ENCODE results near the gene TRIM41. TPM values are rescaled to one million over a fixed set of nuclear protein-coding genes. Genes with fewer than 3 reads are reported as not detected.
A peak's percentile ranks its signal among the peaks of the same experiment; 100 is the strongest.
"Not testable (repeated sequence)": the region's sequence is repeated elsewhere in the genome, so short reads cannot be mapped to it uniquely, and the experiment has no call there.

The TRIM41 gene
- total RNA-seq, 2 experiments from 2014 or later: 40.0 to 44.7 TPM

- Mint-ChIP-seq H3K27ac (peak within 1 kb of the TSS; percentile 63), H3K4me1 (ENCODE audit: low read depth) (peaks cover 36% of the 10 kb centered on the region)
Measured at GRCh38 chr5:181204826-181205760, 18.0 kb upstream of the TRIM41 start, which contains the start of gene TRIM7. Gene TRIM7, minus strand, starts transcription at chr5:181205196. Its CDS starts 86 bp downstream, at chr5:181205110.

DNA sequence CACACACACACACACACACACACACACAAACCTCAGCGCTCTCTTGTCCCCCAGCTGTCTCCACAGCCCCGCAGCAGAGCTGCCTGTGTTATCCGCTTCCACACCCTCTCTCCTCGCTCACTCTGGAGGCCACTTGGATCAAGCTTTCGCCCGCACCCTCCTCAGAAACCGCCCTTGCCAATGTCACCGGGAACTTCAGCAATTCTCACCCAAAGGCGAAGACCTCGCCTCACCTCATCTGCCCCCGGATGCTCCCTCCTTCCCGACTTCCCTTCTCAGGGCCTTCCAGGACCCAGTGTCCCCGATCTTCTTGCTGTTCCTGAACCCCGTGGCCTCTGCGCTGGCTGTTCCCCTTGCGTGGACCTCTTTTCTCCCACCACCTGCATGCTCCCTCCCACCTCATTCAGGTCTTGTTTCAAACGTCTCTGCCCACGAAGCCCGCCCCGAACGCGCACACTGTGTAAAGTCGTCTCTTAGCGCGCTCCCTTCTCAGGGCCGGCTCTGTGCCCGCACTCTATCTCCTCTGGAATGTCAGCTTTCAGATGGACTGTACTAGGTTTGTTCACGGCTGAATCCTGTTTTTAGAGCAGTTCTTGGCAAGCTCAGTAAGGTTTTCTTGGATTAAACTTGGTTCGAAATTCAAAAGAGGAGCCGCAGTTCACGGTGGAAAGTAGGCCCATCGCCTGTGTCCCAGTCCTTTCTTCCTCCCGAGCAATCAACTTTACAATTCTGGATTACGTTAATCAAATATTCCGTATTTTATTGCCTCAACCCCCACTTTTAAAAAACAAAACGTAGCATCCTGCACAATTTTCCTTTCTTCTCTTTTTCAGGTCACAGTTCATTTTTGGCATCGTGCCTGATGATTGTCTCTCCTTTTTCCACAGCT lies 17.1 kb upstream of the TRIM41 start:
- POLR2A ChIA-PET: interaction anchor here (0.6 to 5.3 kb wide), 7 partner anchors 8 to 55 kb away, joined by 3 to 40 read pairs (median 20); partner anchors contain the start of genes TRIM41 and TRIM52
- ATAC-seq: no peak
- CTCF ChIA-PET: interaction anchor here (0.8 to 5.5 kb wide), 10 partner anchors 8 to 51 kb away, joined by 3 to 78 read pairs (median 8); partner anchors contain the start of gene TRIM41
- Mint-ChIP-seq H3K27ac (peak overlapping the region; percentile 86), H3K4me1 (ENCODE audit: low read depth) (peaks cover 36% of the 10 kb centered on the region), H3K36me3 (ENCODE audit: low read depth) (peaks cover 4% of the 10 kb centered on the region), H3K9me3 (ENCODE audit: insufficient read depth) (no peaks in the 10 kb centered on the region), H3K4me3 (peak overlapping the region; percentile 78), H3K27me3 (ENCODE audit: low read depth) (peaks cover 29% of the 10 kb centered on the region)
- no peak for DNase-seq

More at GRCh38 chr5:181204826-181205760, 18.0 kb upstream of the TRIM41 start, which contains the start of gene TRIM7:
- H3K4me3 Mint-ChIP-seq: peak within 1 kb of the TSS; percentile 78
- ChIA-PET CTCF (interaction anchor here (0.9 to 5.5 kb wide), 4 partner anchors 11 to 37 kb away, joined by 3 to 78 read pairs (median 4); no protein-coding TSS in a partner anchor), POLR2A (interaction anchor here (1.6 to 5.3 kb wide), 4 partner anchors 13 to 56 kb away, joined by 4 to 40 read pairs (median 17); partner anchors contain the start of gene TRIM52)
- H3K27me3 Mint-ChIP-seq (ENCODE audit: low read depth): peaks cover 34% of the 10 kb centered on the region
- no peaks in the 10 kb centered on the region for H3K9me3 Mint-ChIP-seq (ENCODE audit: insufficient read depth)
- no peak for DNase-seq
- no peak for ATAC-seq
- peaks cover 4% of the 10 kb centered on the region for H3K36me3 Mint-ChIP-seq (ENCODE audit: low read depth)

DNA sequence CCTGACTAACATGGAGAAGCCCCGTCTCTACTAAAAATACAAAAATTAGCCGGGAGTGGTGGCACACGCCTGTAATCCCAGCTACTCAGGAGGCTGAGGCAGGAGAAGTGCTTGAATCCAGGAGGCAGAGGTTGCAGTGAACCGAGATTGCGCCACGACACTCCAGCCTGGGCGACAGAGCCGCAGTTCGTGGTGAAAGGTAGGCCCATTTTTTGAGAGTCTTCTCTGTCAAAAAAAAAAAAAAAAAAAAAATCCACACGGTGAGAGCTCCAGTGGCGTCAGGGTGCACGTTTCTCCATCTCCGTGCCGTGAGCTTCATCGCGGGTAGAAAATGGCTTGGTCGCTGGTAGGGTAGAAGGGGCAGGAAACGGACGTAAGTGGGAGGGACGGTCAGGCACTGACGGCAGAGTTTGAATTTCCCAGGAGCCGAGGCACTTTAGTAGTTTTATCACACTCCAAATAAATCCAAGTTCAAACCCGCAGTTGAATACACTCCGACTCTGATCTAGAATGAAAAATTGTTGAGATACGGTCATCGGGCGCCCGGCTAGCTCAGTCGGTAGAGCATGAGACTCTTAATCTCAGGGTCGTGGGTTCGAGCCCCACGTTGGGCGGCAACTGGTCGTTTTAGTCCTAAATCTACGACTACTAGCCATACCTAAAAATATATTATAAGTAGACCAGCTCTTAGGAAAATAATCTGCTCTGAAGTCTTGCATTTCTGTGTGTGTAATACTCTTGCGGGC lies 15.7 kb upstream of the TRIM41 start:
- Mint-ChIP-seq H3K27me3 (ENCODE audit: low read depth) (peaks cover 23% of the 10 kb centered on the region), H3K4me3 (peak overlapping the region; percentile 78), H3K9me3 (ENCODE audit: insufficient read depth) (no peaks in the 10 kb centered on the region), H3K4me1 (ENCODE audit: low read depth) (peaks cover 40% of the 10 kb centered on the region), H3K27ac (peak overlapping the region; percentile 86), H3K36me3 (ENCODE audit: low read depth) (peaks cover 4% of the 10 kb centered on the region)
- ATAC-seq: peak; percentile 68
- peak; percentile 89 for DNase-seq
- POLR2A ChIA-PET: interaction anchor here (0.8 to 5.3 kb wide), 11 partner anchors 9 to 377 kb away, joined by 3 to 40 read pairs (median 4); partner anchors contain the start of genes TRIM41 and TRIM52
- CTCF ChIA-PET: interaction anchor here (0.7 to 5.5 kb wide), 14 partner anchors 8 to 49 kb away, joined by 3 to 78 read pairs (median 4); partner anchors contain the start of gene TRIM41

DNA sequence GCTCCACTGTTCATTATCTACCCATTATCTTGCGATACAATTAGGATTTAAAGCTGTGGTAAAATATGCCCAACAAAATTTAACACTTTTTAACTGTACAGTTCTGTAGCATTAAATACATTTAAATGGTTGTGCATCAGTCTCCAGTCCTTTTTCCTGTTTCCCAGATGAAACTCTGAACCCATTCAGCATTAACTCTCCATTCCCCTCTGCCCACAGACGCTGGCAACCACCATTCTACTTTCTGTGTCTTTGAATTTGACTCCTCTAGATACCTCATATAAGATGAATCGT lies 15.2 kb upstream of the TRIM41 start:
- no peak for DNase-seq
- peaks cover 40% of the 10 kb centered on the region for H3K4me1 Mint-ChIP-seq (ENCODE audit: low read depth)
- H3K27ac Mint-ChIP-seq: peak overlapping the region; percentile 86
- H3K36me3 Mint-ChIP-seq (ENCODE audit: low read depth): peaks cover 4% of the 10 kb centered on the region
- H3K27me3 Mint-ChIP-seq (ENCODE audit: low read depth): peaks cover 22% of the 10 kb centered on the region
- POLR2A ChIA-PET: interaction anchor here (1.0 to 5.3 kb wide), 8 partner anchors 8 to 377 kb away, joined by 3 to 40 read pairs (median 14); partner anchors contain the start of genes TRIM41 and TRIM52
- no peak for ATAC-seq
- H3K4me3 Mint-ChIP-seq: peak overlapping the region; percentile 78
- CTCF ChIA-PET: interaction anchor here (0.8 to 5.5 kb wide), 9 partner anchors 8 to 39 kb away, joined by 3 to 78 read pairs (median 8); partner anchors contain the start of gene TRIM41
- no peaks in the 10 kb centered on the region for H3K9me3 Mint-ChIP-seq (ENCODE audit: insufficient read depth)

DNA sequence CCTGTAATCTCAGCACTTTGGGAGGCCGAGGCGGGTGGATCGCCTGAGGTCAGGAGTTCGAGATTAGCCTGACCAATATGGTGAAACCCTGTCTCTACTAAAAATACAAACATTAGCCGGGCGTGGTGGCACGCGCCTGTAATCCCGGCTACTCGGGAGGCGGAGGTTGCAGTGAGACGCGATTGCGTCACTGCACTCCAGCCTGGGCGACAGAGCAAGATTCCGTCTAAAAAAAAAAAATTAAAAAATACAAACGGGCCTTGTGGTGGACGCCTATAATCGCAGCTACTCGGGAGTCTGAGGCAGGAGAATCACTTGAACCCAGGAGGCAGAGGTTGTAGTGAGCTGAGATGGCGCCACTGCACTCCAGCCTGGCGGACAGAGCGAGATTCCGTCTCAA lies 14.1 kb upstream of the TRIM41 start:
- CTCF ChIA-PET: interaction anchor here (3.0 to 5.5 kb wide), 2 partner anchors 18 to 24 kb away, joined by 18 to 78 read pairs; no protein-coding TSS in a partner anchor

DNA sequence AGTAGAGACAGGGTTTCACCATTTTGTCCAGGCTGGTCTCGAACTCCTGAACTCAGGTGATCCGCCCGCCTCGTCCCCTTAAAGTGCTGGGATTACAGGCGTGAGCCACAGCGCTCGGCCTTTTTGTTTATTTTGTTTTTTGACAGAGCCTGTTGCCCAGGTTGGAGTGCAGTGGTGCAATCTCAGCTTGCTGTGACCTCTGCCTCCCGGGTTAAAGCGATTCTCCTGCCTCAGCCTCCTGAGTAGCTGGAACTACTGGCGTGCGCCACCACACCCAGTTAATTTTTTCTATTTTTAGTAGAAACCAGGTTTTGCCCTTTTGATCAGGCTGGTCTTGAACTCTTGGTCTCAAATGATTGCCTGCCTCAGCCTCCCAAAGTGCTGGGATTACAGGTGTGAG lies 12.9 kb upstream of the TRIM41 start:
- H3K36me3 Mint-ChIP-seq (ENCODE audit: low read depth); H3K27ac Mint-ChIP-seq; H3K4me3 Mint-ChIP-seq; DNase-seq; CTCF ChIA-PET; H3K9me3 Mint-ChIP-seq (ENCODE audit: insufficient read depth); ATAC-seq; POLR2A ChIA-PET: not testable (repeated sequence)
- Mint-ChIP-seq H3K27me3 (ENCODE audit: low read depth) (peaks cover 16% of the 10 kb centered on the region), H3K4me1 (ENCODE audit: low read depth) (peaks cover 31% of the 10 kb centered on the region)

More for the DNA sequence above, 14.1 kb upstream of the TRIM41 start:
- not testable (repeated sequence) for H3K27ac Mint-ChIP-seq; ATAC-seq; H3K4me3 Mint-ChIP-seq; H3K36me3 Mint-ChIP-seq (ENCODE audit: low read depth); H3K9me3 Mint-ChIP-seq (ENCODE audit: insufficient read depth); DNase-seq
- peaks cover 34% of the 10 kb centered on the region for H3K4me1 Mint-ChIP-seq (ENCODE audit: low read depth)
- POLR2A ChIA-PET: interaction anchor here (2.7 kb wide), 1 partner anchor 20 kb away, joined by 20 read pairs; no protein-coding TSS in a partner anchor
- H3K27me3 Mint-ChIP-seq (ENCODE audit: low read depth): peaks cover 18% of the 10 kb centered on the region

- H3K9me3 Mint-ChIP-seq (ENCODE audit: insufficient read depth); POLR2A ChIA-PET; H3K36me3 Mint-ChIP-seq (ENCODE audit: low read depth); H3K27ac Mint-ChIP-seq; ATAC-seq; DNase-seq; H3K4me3 Mint-ChIP-seq: not testable (repeated sequence)
- Mint-ChIP-seq H3K4me1 (ENCODE audit: low read depth) (peaks cover 29% of the 10 kb centered on the region), H3K27me3 (ENCODE audit: low read depth) (peaks cover 12% of the 10 kb centered on the region)
- CTCF ChIA-PET: interaction anchor here (1.5 kb wide), 1 partner anchor 26 kb away, joined by 3 read pairs; no protein-coding TSS in a partner anchor
Measured at GRCh38 chr5:181210698-181211097, 12.4 kb upstream of the TRIM41 start.

- H3K36me3 Mint-ChIP-seq (ENCODE audit: low read depth): peaks cover 4% of the 10 kb centered on the region
- ATAC-seq (no peak), DNase-seq (no peak)
- H3K27me3 Mint-ChIP-seq (ENCODE audit: low read depth): peaks cover 7% of the 10 kb centered on the region
- ChIA-PET CTCF (interaction anchor here (1.4 to 1.5 kb wide), 2 partner anchors 21 to 26 kb away, joined by 3 to 4 read pairs; no protein-coding TSS in a partner anchor), POLR2A (no interaction called here)
- H3K27ac Mint-ChIP-seq: no peak overlapping the region
- H3K4me3 Mint-ChIP-seq: no peak overlapping the region
- peaks cover 25% of the 10 kb centered on the region for H3K4me1 Mint-ChIP-seq (ENCODE audit: low read depth)
- no peaks in the 10 kb centered on the region for H3K9me3 Mint-ChIP-seq (ENCODE audit: insufficient read depth)
Measured at GRCh38 chr5:181211208-181211607, 11.9 kb upstream of the TRIM41 start.

- Mint-ChIP-seq H3K4me1 (ENCODE audit: low read depth) (peaks cover 23% of the 10 kb centered on the region), H3K27me3 (ENCODE audit: low read depth) (peaks cover 2% of the 10 kb centered on the region), H3K9me3 (ENCODE audit: insufficient read depth) (no peaks in the 10 kb centered on the region), H3K4me3 (no peak overlapping the region), H3K36me3 (ENCODE audit: low read depth) (no peaks in the 10 kb centered on the region), H3K27ac (no peak overlapping the region)
- ChIA-PET POLR2A (interaction anchor here (0.9 kb wide), 1 partner anchor 11 kb away, joined by 3 read pairs; the partner anchor contains the start of gene TRIM41), CTCF (interaction anchor here (1.4 to 1.5 kb wide), 2 partner anchors 22 to 27 kb away, joined by 3 to 4 read pairs; no protein-coding TSS in a partner anchor)
- DNase-seq (no peak), ATAC-seq (no peak)
Measured at GRCh38 chr5:181212080-181212479, 11.0 kb upstream of the TRIM41 start.

- ChIA-PET CTCF (no interaction called here), POLR2A (interaction anchor here (0.9 kb wide), 1 partner anchor 10 kb away, joined by 3 read pairs; the partner anchor contains the start of gene TRIM41)
- H3K27me3 Mint-ChIP-seq (ENCODE audit: low read depth): peaks cover 2% of the 10 kb centered on the region
- ATAC-seq (no peak), DNase-seq (no peak)
- H3K4me3 Mint-ChIP-seq: no peak overlapping the region
- no peak overlapping the region for H3K27ac Mint-ChIP-seq
- H3K4me1 Mint-ChIP-seq (ENCODE audit: low read depth): peaks cover 24% of the 10 kb centered on the region
- H3K36me3 Mint-ChIP-seq (ENCODE audit: low read depth): no peaks in the 10 kb centered on the region
- no peaks in the 10 kb centered on the region for H3K9me3 Mint-ChIP-seq (ENCODE audit: insufficient read depth)
Measured at GRCh38 chr5:181212934-181213333, 10.1 kb upstream of the TRIM41 start.
